Skeletal muscle cell (primary cell): ENCODE results near the gene NFIA.

Experiments
- DNase-seq: peaks from one replicate; pipeline ENCODE4 v3.0.0-alpha.2; 2010; ENCODE audit warnings: low read depth
- H3K4me3 ChIP-seq: 2 replicates; pipeline ENCODE4 v1.5.1; 2011; ENCODE audit warnings: low read depth, mild to moderate bottlenecking, control low read depth, low read length, moderate library complexity

NFIA gene

DNA sequence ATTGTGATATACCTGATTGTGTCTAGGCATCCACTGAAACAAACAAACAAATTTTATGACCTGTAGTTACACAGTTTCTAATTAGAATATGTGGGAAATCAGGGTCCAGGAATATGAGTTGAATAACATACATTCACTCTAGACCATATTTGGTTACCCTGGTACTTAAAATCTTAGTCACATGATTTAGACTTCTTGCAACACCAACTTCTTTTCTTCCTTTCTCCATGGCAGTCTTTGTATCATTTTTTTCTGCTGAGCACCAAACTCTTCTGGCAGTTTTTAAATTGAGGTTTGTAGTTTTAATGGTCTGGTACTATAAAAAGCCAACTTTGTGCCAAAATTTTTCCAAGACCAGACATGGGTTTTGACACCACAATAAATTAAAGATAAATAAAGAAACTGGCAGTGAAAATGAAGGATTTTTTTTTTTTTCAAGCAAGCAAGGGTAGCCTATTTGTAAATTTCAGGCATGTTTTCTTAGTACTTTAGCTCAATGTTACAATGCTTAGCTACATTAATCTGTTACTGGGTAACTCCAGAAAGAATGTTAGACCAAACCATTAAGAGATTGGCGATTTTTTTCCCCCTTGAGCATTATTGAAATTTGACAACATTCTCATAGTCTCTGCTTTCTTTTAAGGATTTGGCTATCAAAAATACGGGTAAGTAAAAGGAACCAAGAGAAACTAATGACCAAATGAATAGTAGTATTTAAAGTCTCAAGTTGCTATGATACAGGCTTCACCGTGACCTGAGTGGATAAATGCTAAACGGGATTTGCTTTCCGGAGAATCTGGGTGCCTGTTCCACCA is 108.5 kb downstream of the NFIA start:
- H3K4me3 ChIP-seq, result no peak overlapping the region
- no peak for DNase-seq

GRCh38 chr1:61191433-61191720 is 109.0 kb downstream of the NFIA start:
- no peak overlapping the region for H3K4me3 ChIP-seq
- DNase-seq, result no peak

DNA sequence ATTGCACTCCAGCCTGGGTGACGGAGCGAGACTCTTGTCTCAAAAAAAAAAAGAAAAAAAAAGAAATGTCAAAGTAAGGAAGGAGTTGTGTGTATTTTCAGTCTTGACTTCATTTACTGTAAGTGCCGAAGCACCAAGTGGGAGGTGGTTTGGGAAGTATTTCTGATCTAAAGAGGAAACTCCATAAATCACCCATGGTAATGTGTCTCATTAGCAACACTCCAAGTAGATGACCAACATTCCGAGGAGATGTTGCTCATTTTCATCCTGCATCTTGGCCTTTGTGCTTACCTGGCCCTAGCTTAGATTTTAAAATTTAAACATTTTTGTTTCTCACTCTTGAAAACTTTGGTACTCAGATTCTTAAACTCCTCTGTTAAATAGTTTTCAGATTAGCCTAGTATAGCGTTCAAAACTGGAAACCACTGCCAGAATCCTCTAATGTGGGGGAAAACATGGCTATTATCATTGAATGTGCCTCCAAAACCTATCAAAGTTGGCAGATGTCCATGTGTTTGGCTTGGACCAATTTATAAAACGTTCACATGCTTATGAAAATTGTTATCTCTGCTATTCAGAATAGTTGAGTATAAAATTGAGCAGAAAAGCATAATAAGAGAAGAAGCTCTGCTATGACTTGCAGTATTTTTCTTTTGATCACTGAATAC is 110.4 kb downstream of the NFIA start:
- H3K4me3 ChIP-seq, result no peak overlapping the region
- DNase-seq, result no peak

GRCh38 chr1:61193808-61194207 is 111.4 kb downstream of the NFIA start:
- no peak for DNase-seq

GRCh38 chr1:61198554-61198953 is 116.2 kb downstream of the NFIA start:
- no peak overlapping the region for H3K4me3 ChIP-seq
- DNase-seq, result no peak

More at GRCh38 chr1:61193808-61194207, 111.4 kb downstream of the NFIA start:
- no peak overlapping the region for H3K4me3 ChIP-seq

DNA sequence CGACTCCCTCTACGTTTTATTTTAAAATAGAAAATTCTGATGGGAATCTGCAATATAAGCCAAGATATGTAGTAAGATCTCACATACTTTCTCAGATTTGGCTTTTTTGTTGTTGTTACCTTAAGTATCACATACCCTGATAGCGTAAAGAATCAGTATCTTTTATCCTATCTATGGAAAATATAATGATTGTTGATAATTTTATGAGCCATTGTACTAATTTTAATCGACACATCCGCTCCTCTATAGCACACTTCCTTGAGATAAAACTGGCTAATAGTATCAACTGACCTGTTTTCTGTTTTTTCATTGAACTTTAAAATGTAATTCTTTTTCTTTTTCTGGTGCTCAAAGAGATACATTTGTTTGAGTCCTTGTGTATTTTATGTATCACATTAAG is 118.7 kb downstream of the NFIA start:
- H3K4me3 ChIP-seq, result no peak overlapping the region
- no peak for DNase-seq

- peak overlapping the region; percentile 20 for H3K4me3 ChIP-seq
- DNase-seq, result no peak
These were observed 120.7 kb downstream of the NFIA start for GRCh38 chr1:61202854-61203598.

GRCh38 chr1:61204528-61204927 is 122.2 kb downstream of the NFIA start:
- H3K4me3 ChIP-seq, result no peak overlapping the region
- DNase-seq, result no peak

GRCh38 chr1:61207416-61207815 is 125.1 kb downstream of the NFIA start:
- no peak for DNase-seq
- no peak overlapping the region for H3K4me3 ChIP-seq

- H3K4me3 ChIP-seq, result no peak overlapping the region
- no peak for DNase-seq
These were observed 125.8 kb downstream of the NFIA start for GRCh38 chr1:61208172-61208571.

GRCh38 chr1:61208831-61209230 is 126.5 kb downstream of the NFIA start:
- H3K4me3 ChIP-seq, result no peak overlapping the region
- DNase-seq, result no peak

- DNase-seq, result no peak
- no peak overlapping the region for H3K4me3 ChIP-seq
These were observed 128.2 kb downstream of the NFIA start for GRCh38 chr1:61210435-61211154.

DNA sequence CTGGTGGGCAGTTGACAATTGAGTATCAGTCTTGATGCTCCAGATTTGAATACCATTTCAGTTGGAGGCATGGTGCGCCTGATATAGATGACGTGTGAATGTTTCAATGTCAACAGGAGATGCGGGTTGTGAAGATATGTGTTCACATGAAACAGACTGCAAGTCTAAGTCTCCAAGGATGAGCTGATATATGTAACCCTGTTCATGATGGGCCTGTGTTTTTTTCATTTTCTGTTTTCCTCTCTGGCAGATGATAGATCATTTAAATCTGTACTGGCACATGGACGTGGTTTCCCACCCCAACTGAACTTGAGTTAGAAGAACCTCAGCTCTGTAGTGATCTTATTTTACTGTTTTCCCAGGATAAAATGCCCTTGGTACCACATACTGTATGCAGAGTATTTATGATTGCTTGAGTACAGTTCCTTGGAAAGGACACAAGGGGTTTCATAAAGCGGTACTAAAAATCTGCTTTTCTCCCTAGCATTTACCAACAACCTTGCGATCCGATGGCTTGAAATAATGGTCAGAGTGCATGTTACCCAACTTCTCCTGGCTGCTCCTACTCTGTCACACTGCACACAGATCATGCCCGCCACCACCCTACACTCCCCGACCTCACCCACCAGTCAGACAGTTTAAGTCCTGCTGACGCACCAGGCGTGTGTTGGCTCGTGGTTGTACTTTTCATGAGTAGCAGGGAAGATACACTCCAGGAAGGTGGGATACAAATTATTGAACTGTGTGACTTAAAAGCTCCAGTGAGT is 131.1 kb downstream of the NFIA start:
- H3K4me3 ChIP-seq, result no peak overlapping the region
- DNase-seq, result no peak

- H3K4me3 ChIP-seq, result no peak overlapping the region
- no peak for DNase-seq
These were observed 132.8 kb downstream of the NFIA start for GRCh38 chr1:61215119-61215518.

- no peak for DNase-seq
- no peak overlapping the region for H3K4me3 ChIP-seq
These were observed 133.4 kb downstream of the NFIA start for GRCh38 chr1:61215676-61216289.

DNA sequence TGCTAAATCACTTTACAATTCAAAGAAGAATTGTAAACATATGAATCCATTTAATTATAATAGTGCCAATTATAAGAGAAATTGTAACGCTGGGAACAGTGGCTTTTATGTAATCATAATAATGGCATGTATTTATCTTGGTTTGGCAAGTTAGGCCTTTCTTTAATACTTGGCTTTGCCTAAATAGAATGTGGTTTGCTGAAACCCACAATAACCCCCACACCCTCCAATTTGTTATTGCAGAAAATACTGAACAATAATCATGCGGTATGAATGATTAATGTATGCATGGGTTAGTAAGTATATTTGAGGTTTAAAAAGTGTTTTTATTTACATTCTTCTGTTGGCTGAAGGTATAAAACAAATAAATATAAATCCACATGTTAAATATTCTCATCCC is 138.2 kb downstream of the NFIA start:
- DNase-seq, result no peak

GRCh38 chr1:61221642-61222041 is 139.3 kb downstream of the NFIA start:
- DNase-seq, result no peak
- no peak overlapping the region for H3K4me3 ChIP-seq

More for the DNA sequence above, 138.2 kb downstream of the NFIA start:
- no peak overlapping the region for H3K4me3 ChIP-seq

- H3K4me3 ChIP-seq, result no peak overlapping the region
- DNase-seq, result no peak
These were observed 139.9 kb downstream of the NFIA start for GRCh38 chr1:61222240-61222639.

GRCh38 chr1:61223140-61223539 is 140.8 kb downstream of the NFIA start:
- DNase-seq, result no peak
- H3K4me3 ChIP-seq, result no peak overlapping the region
